Liver (tissue), 9 donors: ENCODE data around the gene OTUD3. TPM values are rescaled to one million over a fixed set of nuclear protein-coding genes. Genes with fewer than 3 reads are reported as not detected.
"Not testable (repeated sequence)": the region's sequence is repeated elsewhere in the genome, so short reads cannot be mapped to it uniquely, and the experiment has no call there.

Experiments used
- DNase-seq: peaks from one replicate; pipeline ENCODE4 v3.0.0-alpha.2; 2017; ENCODE audit warnings: low spot score
- H3K27ac ChIP-seq, 2 donors: one replicate each; pipeline ENCODE4 v1.7.0; 2013; ENCODE audit warnings: inconsistent platforms in 2 of 2, low read length in 2 of 2, control low read depth in 1 of 2, low read depth in 1 of 2, mild to moderate bottlenecking in 1 of 2
- H3K27me3 ChIP-seq, 4 donors: one replicate each; pipeline versions ENCODE4 v1.6.1 to v1.7.0; 2013; ENCODE audit warnings: low read length in 3 of 4, inconsistent platforms in 1 of 4, mild to moderate bottlenecking in 1 of 4, moderate library complexity in 1 of 4; ENCODE audit not compliant: control insufficient read depth in 4 of 4, insufficient read depth in 4 of 4
- H3K36me3 ChIP-seq, 4 donors: one replicate each; pipeline versions ENCODE4 v1.6.1 to v1.7.0; 2013; ENCODE audit warnings: low read length in 3 of 4, mild to moderate bottlenecking in 3 of 4, low read depth in 1 of 4, moderate library complexity in 1 of 4; ENCODE audit not compliant: control insufficient read depth in 4 of 4, insufficient read depth in 3 of 4
- H3K4me1 ChIP-seq, 4 donors: one replicate each; pipeline versions ENCODE4 v1.6.1 to v1.7.0; 2013; ENCODE audit warnings: low read length in 3 of 4, mild to moderate bottlenecking in 3 of 4, moderate library complexity in 1 of 4; ENCODE audit not compliant: control insufficient read depth in 4 of 4, insufficient read depth in 4 of 4
- H3K4me3 ChIP-seq, 3 donors: one replicate each; pipeline versions ENCODE4 v1.6.1 to v1.7.0; 2013; ENCODE audit warnings: low read length in 3 of 3, control low read depth in 1 of 3, low read depth in 1 of 3, mild to moderate bottlenecking in 1 of 3
- H3K9ac ChIP-seq, 2 donors: one replicate each; pipeline ENCODE4 v1.7.0; 2013; ENCODE audit warnings: low read length in 2 of 2, mild to moderate bottlenecking in 2 of 2, moderate library complexity in 2 of 2, control low read depth in 1 of 2, low read depth in 1 of 2
- H3K9me3 ChIP-seq, 4 donors: one replicate each; pipeline versions ENCODE4 v1.6.1 to v1.7.0; 2013; ENCODE audit warnings: low read length in 3 of 4; ENCODE audit not compliant: control insufficient read depth in 4 of 4
- EGR1 ChIP-seq, 2 donors: IDR thresholded peaks; 2 replicates each; pipeline ENCODE4 v1.6.1; 2016 to 2018; ENCODE audit warnings: antibody characterized with exemption in 2 of 2, low read depth in 2 of 2
- FOXA2 ChIP-seq: IDR thresholded peaks from 2 replicates; pipeline ENCODE4 v1.6.1; 2016; ENCODE audit warnings: antibody characterized with exemption
- GABPA ChIP-seq, 2 donors: IDR thresholded peaks in 1 of 2; conservative IDR thresholded peaks in 1 of 2; 2 replicates each; pipeline ENCODE4 v1.6.1; 2016; ENCODE audit warnings: antibody characterized with exemption in 2 of 2, mild to moderate bottlenecking in 1 of 2, moderate library complexity in 1 of 2
- HNF4A ChIP-seq, 2 donors: conservative IDR thresholded peaks; 2 replicates each; pipeline ENCODE4 v1.6.1; 2016; ENCODE audit warnings: antibody characterized with exemption in 2 of 2, mild to moderate bottlenecking in 2 of 2
- SP1 ChIP-seq: IDR thresholded peaks from 2 replicates; pipeline ENCODE4 v1.6.1; 2018; ENCODE audit warnings: antibody characterized with exemption, mild to moderate bottlenecking
- ZBTB33 ChIP-seq: IDR thresholded peaks from 2 replicates; pipeline ENCODE4 v1.6.1; 2016; ENCODE audit warnings: antibody characterized with exemption
- WGBS: extraction: QIAGEN DNeasy Blood & Tissue Kit; methylation state at CpG from one replicate; pipeline ENCODE4 v1.1.7; 2013; 5-methylcytosine and 5-hydroxymethylcytosine counted together
- polyA plus RNA-seq, 2 donors: library from polyadenylated mRNA; stranded (reverse) in 1 of 2; unstranded in 1 of 2; fragments of 200-250 nt in 1 of 2; fragments of >200 nt in 1 of 2; fragmentation: Nextera tagmentation in 1 of 2; extraction: Ambion mirVana in 1 of 2; gene quantifications; one replicate each; pipeline versions ENCODE4 v1.2.1 to v1.2.3, GENCODE V29; 2013 to 2015
- total RNA-seq, 2 donors: library from RNA; depleted of rRNA; stranded (reverse); fragments of >200 nt; gene quantifications; one replicate each; pipeline ENCODE4 v1.2.3, GENCODE V29; 2014
- TF ChIP-seq, protein P1 (sequence below): IDR thresholded peaks from 2 replicates; pipeline ENCODE4 v1.6.1; 2016; ENCODE audit warnings: antibody characterized with exemption
- TF ChIP-seq, protein P2 (sequence below): IDR thresholded peaks from 2 replicates; pipeline ENCODE4 v1.6.1; 2016; ENCODE audit warnings: antibody characterized with exemption
- TF ChIP-seq, protein P3 (sequence below): IDR thresholded peaks from 2 replicates; pipeline ENCODE4 v1.6.1; 2016; ENCODE audit warnings: antibody characterized with exemption, mild to moderate bottlenecking
- donor health status: healthy.
- donor health status: healthy.
- donor health status: healthy.
- donor health status: healthy.
- donor health status: healthy.

Gene OTUD3
- total and polyA plus RNA-seq, 4 donors: 0.36 to 4.0 (median 2.1) TPM

DNA sequence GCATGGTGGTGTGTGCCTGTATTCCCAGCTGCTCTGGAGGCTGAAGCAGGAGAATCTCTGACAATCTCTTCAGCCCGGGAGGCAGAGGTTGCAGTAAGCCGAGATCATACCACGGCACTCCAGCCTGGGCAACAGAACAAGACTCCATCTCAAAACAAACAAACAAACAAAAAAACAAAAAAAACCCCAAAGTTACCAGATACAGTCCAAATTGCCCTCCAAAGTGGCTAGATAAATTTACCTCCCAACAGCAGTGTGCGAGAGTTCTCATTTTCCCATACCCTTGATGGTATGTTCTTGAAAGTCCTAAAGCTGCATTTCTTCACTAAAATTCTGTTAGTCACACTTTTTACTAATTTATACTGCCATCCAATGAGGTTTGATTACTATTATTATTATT lies 3.0 kb upstream of the OTUD3 start:
- H3K9ac ChIP-seq: no peak overlapping the region
- 86% methylated on average over 4 of the region's 4 CpGs for WGBS
- H3K36me3 ChIP-seq: no peaks in the 10 kb centered on the region
- DNase-seq: no peak
- H3K27me3 ChIP-seq: peaks cover 0 to 5% (median 0%) of the 10 kb centered on the region in 4 donors
- peaks cover 6 to 13% (median 11%) of the 10 kb centered on the region in 4 donors for H3K4me1 ChIP-seq
- TF ChIP-seq, protein P1, sequence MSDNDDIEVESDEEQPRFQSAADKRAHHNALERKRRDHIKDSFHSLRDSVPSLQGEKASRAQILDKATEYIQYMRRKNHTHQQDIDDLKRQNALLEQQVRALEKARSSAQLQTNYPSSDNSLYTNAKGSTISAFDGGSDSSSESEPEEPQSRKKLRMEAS: no peak
- TF ChIP-seq HNF4A (conservative IDR thresholded peaks at IDR 0.05) (no peak), EGR1 (IDR thresholded peaks at IDR 0.05; ENCODE audit: low read depth in 2 of 2) (no peak), FOXA2 (no peak), GABPA (IDR thresholded peaks at IDR 0.05 in 1 of 2, conservative IDR thresholded peaks at IDR 0.05 in 1 of 2) (no peak), ZBTB33 (no peak)
- TF ChIP-seq, protein P2, sequence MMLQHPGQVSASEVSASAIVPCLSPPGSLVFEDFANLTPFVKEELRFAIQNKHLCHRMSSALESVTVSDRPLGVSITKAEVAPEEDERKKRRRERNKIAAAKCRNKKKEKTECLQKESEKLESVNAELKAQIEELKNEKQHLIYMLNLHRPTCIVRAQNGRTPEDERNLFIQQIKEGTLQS: no peak
- H3K27ac ChIP-seq: no peak overlapping the region
- no peaks in the 10 kb centered on the region for H3K9me3 ChIP-seq
- no peak overlapping the region for H3K4me3 ChIP-seq

DNA sequence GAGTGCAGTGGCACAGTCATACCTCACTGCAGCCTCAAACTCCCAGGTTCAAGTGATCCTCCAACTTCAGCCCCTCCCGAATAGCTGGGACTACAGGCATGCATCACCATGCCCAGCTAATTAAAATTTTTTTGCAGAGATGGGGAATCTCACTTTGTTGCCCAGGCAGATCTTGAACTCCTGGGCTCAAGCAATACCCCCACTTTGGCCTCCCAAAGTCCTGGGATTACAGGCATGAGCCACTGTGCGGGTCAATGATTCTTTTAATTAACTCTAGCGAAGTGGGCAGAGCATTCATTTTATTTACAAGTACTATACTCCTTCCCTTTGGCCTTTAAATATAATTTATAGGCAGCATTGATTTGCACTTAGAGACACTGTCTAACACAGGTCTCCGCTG lies 2.5 kb upstream of the OTUD3 start:
- no peak overlapping the region for H3K4me3 ChIP-seq
- H3K4me1 ChIP-seq: peaks cover 6 to 13% (median 11%) of the 10 kb centered on the region in 4 donors
- no peaks in the 10 kb centered on the region for H3K36me3 ChIP-seq
- TF ChIP-seq, protein P3, sequence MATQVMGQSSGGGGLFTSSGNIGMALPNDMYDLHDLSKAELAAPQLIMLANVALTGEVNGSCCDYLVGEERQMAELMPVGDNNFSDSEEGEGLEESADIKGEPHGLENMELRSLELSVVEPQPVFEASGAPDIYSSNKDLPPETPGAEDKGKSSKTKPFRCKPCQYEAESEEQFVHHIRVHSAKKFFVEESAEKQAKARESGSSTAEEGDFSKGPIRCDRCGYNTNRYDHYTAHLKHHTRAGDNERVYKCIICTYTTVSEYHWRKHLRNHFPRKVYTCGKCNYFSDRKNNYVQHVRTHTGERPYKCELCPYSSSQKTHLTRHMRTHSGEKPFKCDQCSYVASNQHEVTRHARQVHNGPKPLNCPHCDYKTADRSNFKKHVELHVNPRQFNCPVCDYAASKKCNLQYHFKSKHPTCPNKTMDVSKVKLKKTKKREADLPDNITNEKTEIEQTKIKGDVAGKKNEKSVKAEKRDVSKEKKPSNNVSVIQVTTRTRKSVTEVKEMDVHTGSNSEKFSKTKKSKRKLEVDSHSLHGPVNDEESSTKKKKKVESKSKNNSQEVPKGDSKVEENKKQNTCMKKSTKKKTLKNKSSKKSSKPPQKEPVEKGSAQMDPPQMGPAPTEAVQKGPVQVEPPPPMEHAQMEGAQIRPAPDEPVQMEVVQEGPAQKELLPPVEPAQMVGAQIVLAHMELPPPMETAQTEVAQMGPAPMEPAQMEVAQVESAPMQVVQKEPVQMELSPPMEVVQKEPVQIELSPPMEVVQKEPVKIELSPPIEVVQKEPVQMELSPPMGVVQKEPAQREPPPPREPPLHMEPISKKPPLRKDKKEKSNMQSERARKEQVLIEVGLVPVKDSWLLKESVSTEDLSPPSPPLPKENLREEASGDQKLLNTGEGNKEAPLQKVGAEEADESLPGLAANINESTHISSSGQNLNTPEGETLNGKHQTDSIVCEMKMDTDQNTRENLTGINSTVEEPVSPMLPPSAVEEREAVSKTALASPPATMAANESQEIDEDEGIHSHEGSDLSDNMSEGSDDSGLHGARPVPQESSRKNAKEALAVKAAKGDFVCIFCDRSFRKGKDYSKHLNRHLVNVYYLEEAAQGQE: no peak
- TF ChIP-seq SP1: no peak
- no peak for DNase-seq
- 92% methylated on average over 4 of the region's 4 CpGs for WGBS
- H3K9ac ChIP-seq: no peak overlapping the region
- peaks cover 0 to 5% (median 0%) of the 10 kb centered on the region in 4 donors for H3K27me3 ChIP-seq
- H3K9me3 ChIP-seq: no peaks in the 10 kb centered on the region
- no peak overlapping the region for H3K27ac ChIP-seq

DNA sequence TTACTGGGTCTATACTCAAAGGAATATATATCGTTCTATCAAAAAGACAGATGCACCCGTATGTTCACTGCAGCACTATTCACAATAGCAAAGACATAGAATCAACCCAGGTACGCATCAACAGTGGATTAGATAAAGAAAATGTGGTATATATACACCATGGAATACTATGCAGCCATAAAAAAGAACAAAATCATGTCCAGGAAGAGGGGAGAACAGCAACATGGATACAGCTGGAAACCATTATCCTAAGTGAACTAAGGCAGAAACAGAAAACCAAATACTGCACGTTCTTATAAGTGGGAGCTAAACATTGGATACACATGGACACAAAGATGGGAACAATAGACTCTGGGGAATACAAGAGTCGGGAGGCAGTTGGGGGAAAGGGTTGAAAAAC lies 1.4 kb upstream of the OTUD3 start:
- H3K4me1 ChIP-seq: peaks cover 6 to 13% (median 11%) of the 10 kb centered on the region in 4 donors
- DNase-seq, H3K4me3 ChIP-seq, H3K36me3 ChIP-seq, H3K27ac ChIP-seq, H3K9me3 ChIP-seq, H3K9ac ChIP-seq, H3K27me3 ChIP-seq: not testable (repeated sequence)
- WGBS: 73% methylated on average over 5 of the region's 5 CpGs
